Smooth muscle cell (in vitro differentiated cells): ENCODE measurements around the gene MLKL. TPM values are rescaled to one million over a fixed set of nuclear protein-coding genes. Genes with fewer than 3 reads are reported as not detected.
"Not testable (repeated sequence)": the region's sequence is repeated elsewhere in the genome, so short reads cannot be mapped to it uniquely, and the experiment has no call there.

Source experiments
- DNase-seq: peaks from one replicate; lab custom pipeline; 2025; ENCODE audit not compliant: unreplicated experiment; lab: John Stamatoyannopoulos, UW
- H2AFZ ChIP-seq: fragments of 200-600 bp; sonication (generic); 2 replicates; pipeline ENCODE4 v1.6.0; 2016; ENCODE audit warnings: antibody characterized with exemption, low read depth, mild to moderate bottlenecking
- H3F3A ChIP-seq: fragments of 200-600 bp; sonication (generic); 2 replicates; pipeline ENCODE4 v1.6.0; 2017; ENCODE audit warnings: antibody characterized with exemption, low read depth
- H3K27ac ChIP-seq: fragments of 200-600 bp; sonication (generic); 2 replicates; pipeline ENCODE4 v1.5.1; 2016; ENCODE audit warnings: low read depth, mild to moderate bottlenecking
- H3K27me3 ChIP-seq: fragments of 200-600 bp; sonication (generic); 2 replicates; pipeline ENCODE4 v1.6.1; 2016; ENCODE audit warnings: low read depth, mild to moderate bottlenecking
- H3K36me3 ChIP-seq: fragments of 200-600 bp; sonication (generic); 2 replicates; pipeline ENCODE4 v1.5.1; 2016; ENCODE audit warnings: low read depth
- H3K4me1 ChIP-seq: fragments of 200-600 bp; sonication (generic); 2 replicates; pipeline ENCODE4 v1.5.1; 2016; ENCODE audit warnings: low read depth
- H3K4me2 ChIP-seq: fragments of 200-600 bp; sonication (generic); 2 replicates; pipeline ENCODE4 v1.6.0; 2016; ENCODE audit warnings: mild to moderate bottlenecking
- H3K4me3 ChIP-seq: fragments of 200-600 bp; sonication (generic); 2 replicates; pipeline ENCODE4 v1.5.1; 2016; ENCODE audit warnings: mild to moderate bottlenecking
- H3K79me2 ChIP-seq: fragments of 200-600 bp; sonication (generic); 2 replicates; pipeline ENCODE4 v1.6.0; 2016; ENCODE audit warnings: low read depth, mild to moderate bottlenecking
- H3K9ac ChIP-seq: fragments of 200-600 bp; sonication (generic); 2 replicates; pipeline ENCODE4 v1.6.0; 2016; ENCODE audit warnings: low read depth
- H3K9me3 ChIP-seq: fragments of 200-600 bp; sonication (generic); replicated peaks from 2 replicates; pipeline ENCODE4 v1.5.1; 2016; ENCODE audit warnings: low read depth
- H4K20me1 ChIP-seq: fragments of 200-600 bp; sonication (generic); 2 replicates; pipeline ENCODE4 v1.6.0; 2016; ENCODE audit warnings: low read depth
- CTCF ChIP-seq: fragments of 200-600 bp; sonication (generic); IDR thresholded peaks from 2 replicates; pipeline ENCODE4 v1.5.1; 2017; ENCODE audit warnings: borderline replicate concordance, mild to moderate bottlenecking, antibody characterized with exemption; ENCODE audit not compliant: insufficient read depth, poor library complexity, severe bottlenecking
- WGBS: methylation state at CpG from one replicate; pipeline ENCODE4 v1.1.7; 2016; ENCODE audit warnings: low lambda C conversion rate; 5-methylcytosine and 5-hydroxymethylcytosine counted together
- polyA plus RNA-seq: library from polyadenylated mRNA; unstranded; fragments of >200 nt; fragmentation: Nextera tagmentation; extraction: Ambion mirVana; gene quantifications from 2 replicates; pipeline ENCODE4 v1.2.1, GENCODE V29; 2016
- total RNA-seq: library from RNA; depleted of rRNA; stranded (reverse); fragments of >200 nt; gene quantifications from 2 replicates; pipeline ENCODE4 v1.2.3, GENCODE V29; 2014

The MLKL gene
- total and polyA plus RNA-seq, 2 experiments from 2014 or later: 4.3 to 4.6 TPM

DNA sequence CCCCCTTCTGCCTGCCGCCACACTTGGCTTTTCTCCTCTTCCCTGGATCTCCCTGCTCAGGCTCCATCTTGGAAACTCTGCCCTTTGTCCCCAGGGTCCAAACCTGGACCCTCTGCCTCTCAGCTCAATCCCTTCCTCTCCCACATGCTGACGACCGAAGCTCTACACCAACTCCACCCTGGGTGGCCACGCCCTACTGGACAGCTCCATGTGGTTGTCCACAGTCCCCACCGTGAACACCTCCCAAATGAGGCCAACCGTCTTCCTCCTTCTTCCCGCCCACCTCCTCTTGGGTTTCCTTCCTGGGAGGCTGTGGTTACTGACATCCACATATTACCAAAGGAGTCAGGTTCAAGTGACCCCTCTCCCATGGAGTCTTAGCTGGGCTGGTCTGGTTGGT is 22.6 kb upstream of the MLKL start:
- Histone ChIP-seq H3K9ac (no peak overlapping the region), H3K9me3 (no peaks in the 10 kb centered on the region), H4K20me1 (no peaks in the 10 kb centered on the region), H3F3A (no peaks in the 10 kb centered on the region), H3K4me2 (no peak overlapping the region), H3K36me3 (no peaks in the 10 kb centered on the region), H3K4me3 (no peak overlapping the region), H3K27me3 (no peaks in the 10 kb centered on the region), H3K27ac (no peak overlapping the region), H3K4me1 (no peaks in the 10 kb centered on the region), H2AFZ (no peak overlapping the region), H3K79me2 (no peaks in the 10 kb centered on the region)
- no peak for TF ChIP-seq CTCF
- DNase-seq: no peak
- 92% methylated on average over 7 of the region's 7 CpGs for WGBS

GRCh38 chr16:74722156-74722555 is 21.5 kb upstream of the MLKL start:
- not testable (repeated sequence) for H3K4me2 ChIP-seq, H3K27me3 ChIP-seq, H4K20me1 ChIP-seq, H2AFZ ChIP-seq, H3K9me3 ChIP-seq, H3F3A ChIP-seq, H3K4me1 ChIP-seq, H3K79me2 ChIP-seq, H3K27ac ChIP-seq, H3K4me3 ChIP-seq, DNase-seq, H3K36me3 ChIP-seq, H3K9ac ChIP-seq
- WGBS: 96% methylated on average over 2 of the region's 2 CpGs

DNA sequence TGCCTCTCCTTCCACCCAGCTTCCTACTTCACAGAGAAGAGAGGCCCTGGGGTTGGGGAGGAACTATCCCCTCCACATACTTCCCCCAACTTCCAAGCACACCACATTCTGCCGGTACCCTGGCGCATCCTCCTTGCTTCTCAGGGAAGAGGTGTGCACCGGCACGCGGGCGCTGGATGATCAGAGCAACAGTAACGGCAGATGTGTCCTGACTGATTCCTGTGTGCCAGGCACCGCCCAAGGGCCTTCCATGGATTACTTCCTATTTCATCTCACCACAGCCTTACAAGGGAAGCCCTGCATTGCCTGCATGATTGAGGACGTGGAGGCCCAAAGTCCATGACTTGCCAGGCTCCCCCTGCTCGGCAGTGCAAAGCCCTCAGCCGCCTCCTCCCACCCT is 21.1 kb upstream of the MLKL start:
- H3K4me3 ChIP-seq: no peak overlapping the region
- no peak for TF ChIP-seq CTCF
- no peak overlapping the region for H2AFZ ChIP-seq
- H3K36me3 ChIP-seq: no peaks in the 10 kb centered on the region
- no peaks in the 10 kb centered on the region for H4K20me1 ChIP-seq
- H3K9me3 ChIP-seq: no peaks in the 10 kb centered on the region
- no peaks in the 10 kb centered on the region for H3K27me3 ChIP-seq
- no peaks in the 10 kb centered on the region for H3K4me1 ChIP-seq
- no peaks in the 10 kb centered on the region for H3K79me2 ChIP-seq
- WGBS: 92% methylated on average over 11 of the region's 11 CpGs
- DNase-seq: no peak
- H3K4me2 ChIP-seq: no peak overlapping the region
- no peaks in the 10 kb centered on the region for H3F3A ChIP-seq
- no peak overlapping the region for H3K9ac ChIP-seq
- H3K27ac ChIP-seq: no peak overlapping the region

- H3K79me2 ChIP-seq: no peaks in the 10 kb centered on the region
- H3K4me3 ChIP-seq: no peak overlapping the region
- no peak for TF ChIP-seq CTCF
- WGBS: 86% methylated on average over 5 of the region's 5 CpGs
- H3K36me3 ChIP-seq: no peaks in the 10 kb centered on the region
- H4K20me1 ChIP-seq: no peaks in the 10 kb centered on the region
- no peaks in the 10 kb centered on the region for H3K4me1 ChIP-seq
- H3K9ac ChIP-seq: no peak overlapping the region
- no peaks in the 10 kb centered on the region for H3K27me3 ChIP-seq
- H3K27ac ChIP-seq: no peak overlapping the region
- H3K4me2 ChIP-seq: no peak overlapping the region
- no peak overlapping the region for H2AFZ ChIP-seq
- no peak for DNase-seq
- no peaks in the 10 kb centered on the region for H3F3A ChIP-seq
- no peaks in the 10 kb centered on the region for H3K9me3 ChIP-seq
Observed at GRCh38 chr16:74720579-74720978, 19.9 kb upstream of the MLKL start.
